ENCODE results near the gene ATP1A3.

- TF ChIP-seq POLR2A (IDR thresholded peaks at IDR 0.05; ENCODE audit: borderline replicate concordance, extremely low read depth, insufficient read depth, insufficient read length), result no peak
- no peak for TF ChIP-seq SP1 (IDR thresholded peaks at IDR 0.05; ENCODE audit: low read depth)
- TF ChIP-seq POLR2AphosphoS5 (IDR thresholded peaks at IDR 0.05; ENCODE audit: low read depth, low read length), result no peak
- TF ChIP-seq SRF (IDR thresholded peaks at IDR 0.05; ENCODE audit: low read depth), result no peak
- no peak for TF ChIP-seq YY1 (IDR thresholded peaks at IDR 0.05; ENCODE audit: extremely low read depth, insufficient replicate concordance, low read depth, low read length)
- no peak for TF ChIP-seq EGR1 (IDR thresholded peaks at IDR 0.05; ENCODE audit: low read depth)
- TF ChIP-seq CTCF (IDR thresholded peaks at IDR 0.05 in 2 of 3, conservative IDR thresholded peaks at IDR 0.05 in 1 of 3; ENCODE audit: borderline replicate concordance in 1 of 3, insufficient read depth in 1 of 3, low read depth in 2 of 3, low read length in 2 of 3), result no peak
- TF ChIP-seq ZFX (IDR thresholded peaks at IDR 0.05), result no peak
- TF ChIP-seq REST (IDR thresholded peaks at IDR 0.05; ENCODE audit: low read depth), result no peak
These were observed 73.9 kb downstream of the ATP1A3 start for GRCh38 chr19:41919948-41920712.
